ENCODE data around the gene MSH3.

The MSH3 gene

DNA sequence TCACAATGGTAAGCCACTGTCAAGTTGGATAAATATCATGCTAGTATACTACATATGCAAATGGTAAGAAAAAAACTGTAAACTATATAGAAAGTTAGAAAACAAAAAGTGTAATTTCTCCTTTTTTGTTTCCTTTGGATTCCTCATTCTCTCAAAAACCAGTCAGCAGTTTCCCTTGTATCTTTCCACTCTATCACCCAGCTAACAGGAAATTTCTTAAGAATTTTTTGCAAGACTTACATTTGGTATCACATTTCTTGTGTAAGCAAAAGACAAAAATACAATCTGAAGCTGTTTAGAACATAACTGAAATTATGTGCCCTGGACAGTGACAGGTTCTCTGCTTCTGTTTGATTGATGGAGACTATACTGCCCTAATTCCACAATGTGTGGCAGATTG, 25.2 kb upstream of the MSH3 start:
- Histone ChIP-seq H2AFZ (ENCODE audit: low read depth, low read length) (no peak overlapping the region), H3K79me2 (ENCODE audit: low read length) (no peaks in the 10 kb centered on the region), H3K9me3 (ENCODE audit: insufficient read depth, low read length) (no peaks in the 10 kb centered on the region), H3K36me3 (replicated peaks; ENCODE audit: low read depth, low read length) (peaks cover 18% of the 10 kb centered on the region), H3K4me1 (ENCODE audit: low read length) (no peaks in the 10 kb centered on the region), H3K9ac (ENCODE audit: low read length) (no peak overlapping the region), H3K27me3 (ENCODE audit: low read depth, low read length) (no peaks in the 10 kb centered on the region), H3K27ac (ENCODE audit: low read length) (no peak overlapping the region), H3K4me2 (ENCODE audit: low read length) (no peak overlapping the region), H3K4me3 (ENCODE audit: low read length) (no peak overlapping the region), H4K20me1 (ENCODE audit: insufficient read depth, low read length) (no peaks in the 10 kb centered on the region)
- TF ChIP-seq EZH2phosphoT487 (IDR thresholded peaks at IDR 0.05; ENCODE audit: low read depth): no peak
- TF ChIP-seq, protein P1, sequence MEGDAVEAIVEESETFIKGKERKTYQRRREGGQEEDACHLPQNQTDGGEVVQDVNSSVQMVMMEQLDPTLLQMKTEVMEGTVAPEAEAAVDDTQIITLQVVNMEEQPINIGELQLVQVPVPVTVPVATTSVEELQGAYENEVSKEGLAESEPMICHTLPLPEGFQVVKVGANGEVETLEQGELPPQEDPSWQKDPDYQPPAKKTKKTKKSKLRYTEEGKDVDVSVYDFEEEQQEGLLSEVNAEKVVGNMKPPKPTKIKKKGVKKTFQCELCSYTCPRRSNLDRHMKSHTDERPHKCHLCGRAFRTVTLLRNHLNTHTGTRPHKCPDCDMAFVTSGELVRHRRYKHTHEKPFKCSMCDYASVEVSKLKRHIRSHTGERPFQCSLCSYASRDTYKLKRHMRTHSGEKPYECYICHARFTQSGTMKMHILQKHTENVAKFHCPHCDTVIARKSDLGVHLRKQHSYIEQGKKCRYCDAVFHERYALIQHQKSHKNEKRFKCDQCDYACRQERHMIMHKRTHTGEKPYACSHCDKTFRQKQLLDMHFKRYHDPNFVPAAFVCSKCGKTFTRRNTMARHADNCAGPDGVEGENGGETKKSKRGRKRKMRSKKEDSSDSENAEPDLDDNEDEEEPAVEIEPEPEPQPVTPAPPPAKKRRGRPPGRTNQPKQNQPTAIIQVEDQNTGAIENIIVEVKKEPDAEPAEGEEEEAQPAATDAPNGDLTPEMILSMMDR (IDR thresholded peaks at IDR 0.05; ENCODE audit: low read depth, low read length): no peak

DNA sequence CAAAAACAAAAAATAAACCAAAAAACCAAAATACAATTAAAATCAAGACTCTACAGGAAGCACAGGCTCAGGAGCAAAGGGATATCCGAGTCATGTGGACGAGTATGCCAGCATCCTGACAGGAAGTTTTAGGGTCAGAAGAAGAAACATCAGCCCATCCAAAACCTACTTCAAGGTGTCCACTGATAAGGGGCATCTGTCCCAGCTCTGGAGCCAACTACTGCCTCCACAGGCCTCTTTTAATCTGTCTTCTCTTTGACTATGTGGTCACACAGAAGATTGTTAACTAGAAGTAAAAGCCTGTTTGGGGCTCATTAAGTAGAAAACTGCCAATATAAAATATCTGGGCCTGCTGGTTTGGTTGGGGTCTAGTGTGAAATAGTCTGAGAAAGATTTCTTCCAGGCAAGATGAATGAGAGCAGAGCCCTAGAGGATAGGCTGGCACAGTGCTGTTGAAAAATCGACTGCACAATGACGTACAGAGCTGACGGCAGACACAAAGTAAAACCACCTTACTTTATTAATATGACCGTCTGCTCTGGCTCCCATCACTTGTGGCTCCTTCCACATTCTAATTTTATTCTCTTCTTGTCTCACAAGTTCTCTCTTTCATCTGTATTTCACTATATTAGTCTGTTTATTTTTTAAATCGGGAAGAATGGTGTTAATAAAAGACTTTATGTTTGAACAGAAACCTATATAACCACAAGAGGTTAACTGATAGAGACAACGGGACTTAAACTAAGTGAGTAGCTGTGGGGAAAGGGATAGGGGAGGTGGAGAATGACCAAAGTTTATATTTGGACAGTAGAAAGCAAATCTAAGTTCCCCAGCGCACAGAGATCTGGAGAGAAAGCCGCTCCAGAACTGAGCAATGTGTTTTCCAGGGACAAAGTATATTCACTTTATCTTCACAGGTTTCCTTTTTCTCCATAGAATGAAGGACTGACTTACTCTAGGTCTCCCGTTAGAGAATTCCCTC, 22.9 kb upstream of the MSH3 start:
- H3K4me3 ChIP-seq (ENCODE audit: low read length): no peak overlapping the region
- no peaks in the 10 kb centered on the region for H4K20me1 ChIP-seq (ENCODE audit: insufficient read depth, low read length)
- H3K9ac ChIP-seq (ENCODE audit: low read length): no peak overlapping the region
- no peaks in the 10 kb centered on the region for H3K9me3 ChIP-seq (ENCODE audit: insufficient read depth, low read length)
- H2AFZ ChIP-seq (ENCODE audit: low read depth, low read length): no peak overlapping the region
- H3K36me3 ChIP-seq (replicated peaks; ENCODE audit: low read depth, low read length): peaks cover 20% of the 10 kb centered on the region
- TF ChIP-seq, protein P1 (IDR thresholded peaks at IDR 0.05; ENCODE audit: low read depth, low read length): no peak
- TF ChIP-seq EZH2phosphoT487 (IDR thresholded peaks at IDR 0.05; ENCODE audit: low read depth): no peak
- H3K79me2 ChIP-seq (ENCODE audit: low read length): no peaks in the 10 kb centered on the region
- H3K27me3 ChIP-seq (ENCODE audit: low read depth, low read length): no peaks in the 10 kb centered on the region
- H3K4me2 ChIP-seq (ENCODE audit: low read length): no peak overlapping the region
- H3K27ac ChIP-seq (ENCODE audit: low read length): no peak overlapping the region
- H3K4me1 ChIP-seq (ENCODE audit: low read length): no peaks in the 10 kb centered on the region

DNA sequence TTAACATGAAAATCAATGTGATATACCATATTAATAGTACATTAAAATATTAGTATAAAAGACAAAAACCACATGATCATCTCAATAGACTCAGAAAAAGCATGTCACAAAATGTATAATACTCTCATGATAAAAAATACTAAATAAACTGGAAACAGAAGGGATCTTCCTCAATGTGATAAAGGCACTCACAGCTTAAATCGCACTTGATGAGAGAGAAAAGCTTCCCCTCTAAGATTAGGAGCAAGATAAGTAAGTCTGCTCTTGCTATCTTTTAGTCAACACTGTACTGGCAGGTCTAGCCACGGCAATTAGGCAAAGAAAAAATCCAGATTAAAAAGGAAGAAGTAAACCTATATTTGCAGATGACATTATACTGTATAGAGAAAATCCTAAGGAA, 21.8 kb upstream of the MSH3 start:
- TF ChIP-seq, protein P1 (IDR thresholded peaks at IDR 0.05; ENCODE audit: low read depth, low read length): no peak
- no peak for TF ChIP-seq EZH2phosphoT487 (IDR thresholded peaks at IDR 0.05; ENCODE audit: low read depth)
- Histone ChIP-seq H3K27me3 (ENCODE audit: low read depth, low read length) (no peaks in the 10 kb centered on the region), H3K4me1 (ENCODE audit: low read length) (no peaks in the 10 kb centered on the region), H3K27ac (ENCODE audit: low read length) (no peak overlapping the region), H3K9me3 (ENCODE audit: insufficient read depth, low read length) (no peaks in the 10 kb centered on the region), H3K4me2 (ENCODE audit: low read length) (no peak overlapping the region), H3K79me2 (ENCODE audit: low read length) (no peaks in the 10 kb centered on the region), H4K20me1 (ENCODE audit: insufficient read depth, low read length) (no peaks in the 10 kb centered on the region), H2AFZ (ENCODE audit: low read depth, low read length) (no peak overlapping the region), H3K9ac (ENCODE audit: low read length) (no peak overlapping the region), H3K4me3 (ENCODE audit: low read length) (no peak overlapping the region), H3K36me3 (replicated peaks; ENCODE audit: low read depth, low read length) (peaks cover 25% of the 10 kb centered on the region)

DNA sequence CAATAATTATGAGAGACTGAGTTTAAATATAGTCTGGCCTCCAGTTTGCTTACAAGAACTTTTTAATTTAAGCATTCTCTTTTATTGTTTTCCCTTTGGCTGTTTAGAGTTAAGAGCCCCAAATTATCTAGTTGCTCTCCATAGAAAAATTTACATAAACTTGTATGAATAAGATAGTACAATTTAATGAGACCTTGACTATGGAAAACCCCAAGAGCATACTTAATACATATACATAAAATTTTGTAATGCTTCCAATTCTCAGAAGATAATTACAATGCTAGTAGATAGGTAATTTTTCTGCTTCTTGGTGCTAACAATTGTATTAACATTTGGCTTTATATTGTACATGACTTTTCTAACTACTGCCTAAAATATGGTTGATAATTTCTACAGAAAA, 20.3 kb upstream of the MSH3 start:
- Histone ChIP-seq H3K9ac (ENCODE audit: low read length) (no peak overlapping the region), H3K79me2 (ENCODE audit: low read length) (no peaks in the 10 kb centered on the region), H3K4me2 (ENCODE audit: low read length) (no peak overlapping the region), H3K27me3 (ENCODE audit: low read depth, low read length) (no peaks in the 10 kb centered on the region), H3K36me3 (replicated peaks; ENCODE audit: low read depth, low read length) (peaks cover 28% of the 10 kb centered on the region), H3K9me3 (ENCODE audit: insufficient read depth, low read length) (no peaks in the 10 kb centered on the region), H3K4me3 (ENCODE audit: low read length) (no peak overlapping the region), H3K4me1 (ENCODE audit: low read length) (no peaks in the 10 kb centered on the region), H3K27ac (ENCODE audit: low read length) (no peak overlapping the region), H4K20me1 (ENCODE audit: insufficient read depth, low read length) (no peaks in the 10 kb centered on the region), H2AFZ (ENCODE audit: low read depth, low read length) (no peak overlapping the region)
- TF ChIP-seq EZH2phosphoT487 (IDR thresholded peaks at IDR 0.05; ENCODE audit: low read depth): no peak
- TF ChIP-seq, protein P1 (IDR thresholded peaks at IDR 0.05; ENCODE audit: low read depth, low read length): no peak

Measured in OCI-LY3 (cell line).